Sigmoid colon (tissue), 4 donors: ENCODE results near the gene SPACA6.

Experiments
- POLR2A ChIP-seq, 2 donors: fragments of 450-650 bp; IDR thresholded peaks; one replicate each; pipeline ENCODE4 v1.6.1; 2016; ENCODE audit warnings: antibody characterized with exemption in 2 of 2, mild to moderate bottlenecking in 2 of 2, moderate library complexity in 2 of 2
- POLR2AphosphoS5 ChIP-seq, 4 donors: sonication (generic); formaldehyde crosslinking; IDR thresholded peaks; one replicate each; pipeline ENCODE4 v1.6.1; 2017; ENCODE audit warnings: antibody characterized with exemption in 4 of 4
- TF ChIP-seq, protein P1 (sequence below), 4 experiments: fragments of 450-650 bp in 3 of 4; fragments of 200-600 bp in 1 of 4; IDR thresholded peaks; one replicate each; pipeline ENCODE4 v1.5.1; 2016 to 2019; ENCODE audit warnings: antibody characterized with exemption in 4 of 4, mild to moderate bottlenecking in 3 of 4, moderate library complexity in 2 of 4

- TF ChIP-seq, protein P1, sequence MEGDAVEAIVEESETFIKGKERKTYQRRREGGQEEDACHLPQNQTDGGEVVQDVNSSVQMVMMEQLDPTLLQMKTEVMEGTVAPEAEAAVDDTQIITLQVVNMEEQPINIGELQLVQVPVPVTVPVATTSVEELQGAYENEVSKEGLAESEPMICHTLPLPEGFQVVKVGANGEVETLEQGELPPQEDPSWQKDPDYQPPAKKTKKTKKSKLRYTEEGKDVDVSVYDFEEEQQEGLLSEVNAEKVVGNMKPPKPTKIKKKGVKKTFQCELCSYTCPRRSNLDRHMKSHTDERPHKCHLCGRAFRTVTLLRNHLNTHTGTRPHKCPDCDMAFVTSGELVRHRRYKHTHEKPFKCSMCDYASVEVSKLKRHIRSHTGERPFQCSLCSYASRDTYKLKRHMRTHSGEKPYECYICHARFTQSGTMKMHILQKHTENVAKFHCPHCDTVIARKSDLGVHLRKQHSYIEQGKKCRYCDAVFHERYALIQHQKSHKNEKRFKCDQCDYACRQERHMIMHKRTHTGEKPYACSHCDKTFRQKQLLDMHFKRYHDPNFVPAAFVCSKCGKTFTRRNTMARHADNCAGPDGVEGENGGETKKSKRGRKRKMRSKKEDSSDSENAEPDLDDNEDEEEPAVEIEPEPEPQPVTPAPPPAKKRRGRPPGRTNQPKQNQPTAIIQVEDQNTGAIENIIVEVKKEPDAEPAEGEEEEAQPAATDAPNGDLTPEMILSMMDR (IDR thresholded peaks at IDR 0.05), result no peak
- no peak for TF ChIP-seq POLR2AphosphoS5 (IDR thresholded peaks at IDR 0.05)
- TF ChIP-seq POLR2A (IDR thresholded peaks at IDR 0.05), result no peak
Observed at GRCh38 chr19:51664997-51665396, 28.1 kb upstream of the SPACA6 start.
